Keratinocyte (primary cell): ENCODE measurements around the gene PAPSS2. TPM values are rescaled to one million over a fixed set of nuclear protein-coding genes. Genes with fewer than 3 reads are reported as not detected.
A peak's percentile ranks its signal among the peaks of the same experiment; 100 is the strongest.

Experiments used
- DNase-seq: peaks from one replicate; pipeline ENCODE4 v3.0.0-alpha.2; 2011; ENCODE audit warnings: low read depth, missing footprints, low spot score
- FAIRE-seq: peaks from 2 replicates; lab custom pipeline; 2011; peaks lifted over from hg19 to GRCh38; lab: Jason Lieb, UNC
- H2AFZ ChIP-seq: 2 replicates; pipeline ENCODE4 v1.6.0; 2012; ENCODE audit warnings: low read length, control low read depth, inconsistent platforms; ENCODE audit not compliant: control insufficient read depth
- H3K27ac ChIP-seq: 2 replicates; pipeline ENCODE4 v1.5.1; 2011; ENCODE audit warnings: low read length; ENCODE audit not compliant: control insufficient read depth, insufficient read depth
- H3K27me3 ChIP-seq: 3 replicates; pipeline ENCODE4 v1.6.0; 2011; ENCODE audit warnings: low read length; ENCODE audit not compliant: control insufficient read depth, insufficient read depth; ENCODE audit errors: extremely low read depth
- H3K36me3 ChIP-seq, 2 experiments: 2 replicates in 1 of 2; 3 replicates in 1 of 2; pipeline ENCODE4 v1.5.1; 2011; ENCODE audit warnings: low read length in 2 of 2, mild to moderate bottlenecking in 1 of 2; ENCODE audit not compliant: control insufficient read depth in 2 of 2, insufficient read depth in 2 of 2; ENCODE audit errors: extremely low read depth in 1 of 2
- H3K4me1 ChIP-seq: 3 replicates; pipeline ENCODE4 v1.5.1; 2011; ENCODE audit warnings: low read length; ENCODE audit not compliant: control insufficient read depth, insufficient read depth; ENCODE audit errors: extremely low read depth
- H3K4me2 ChIP-seq: 3 replicates; pipeline ENCODE4 v1.6.0; 2011; ENCODE audit warnings: low read depth, low read length; ENCODE audit not compliant: control insufficient read depth, insufficient read depth; ENCODE audit errors: extremely low read depth
- H3K4me3 ChIP-seq, 3 experiments: fragments of 200-600 bp in 1 of 3; sonication (generic) in 1 of 3; 2 replicates in 2 of 3; 3 replicates in 1 of 3; pipeline ENCODE4 v1.5.1; 2011 to 2016; ENCODE audit warnings: low read length in 3 of 3, mild to moderate bottlenecking in 3 of 3, control low read depth in 2 of 3, inconsistent platforms in 1 of 3, low read depth in 1 of 3, mixed read lengths in 1 of 3, mixed run types in 1 of 3, moderate library complexity in 1 of 3; ENCODE audit not compliant: control insufficient read depth in 2 of 3, insufficient read depth in 2 of 3; ENCODE audit errors: extremely low read depth in 1 of 3
- H3K79me2 ChIP-seq: 2 replicates; pipeline ENCODE4 v1.6.0; 2012; ENCODE audit warnings: low read length; ENCODE audit not compliant: control insufficient read depth, insufficient read depth
- H3K9ac ChIP-seq: 3 replicates; pipeline ENCODE4 v1.6.0; 2011; ENCODE audit warnings: low read length; ENCODE audit not compliant: control insufficient read depth, insufficient read depth; ENCODE audit errors: extremely low read depth
- H3K9me1 ChIP-seq: 3 replicates; pipeline ENCODE4 v1.6.0; 2011; ENCODE audit warnings: low read length; ENCODE audit not compliant: control insufficient read depth, insufficient read depth; ENCODE audit errors: extremely low read depth
- H3K9me3 ChIP-seq: 2 replicates; pipeline ENCODE4 v1.5.1; 2012; ENCODE audit warnings: low read depth, low read length; ENCODE audit not compliant: control insufficient read depth
- H4K20me1 ChIP-seq: 3 replicates; pipeline ENCODE4 v1.6.0; 2011; ENCODE audit warnings: low read length; ENCODE audit not compliant: control insufficient read depth, insufficient read depth; ENCODE audit errors: extremely low read depth
- CTCF ChIP-seq, 3 experiments: IDR thresholded peaks in 1 of 3; conservative IDR thresholded peaks in 1 of 3; optimal IDR thresholded peaks in 1 of 3; 2 replicates in 2 of 3; 3 replicates in 1 of 3; pipeline versions ENCODE3 to v1.5.1; 2011; ENCODE audit warnings: low read length in 3 of 3, mild to moderate bottlenecking in 3 of 3, moderate library complexity in 2 of 3, control low read depth in 1 of 3, inconsistent platforms in 1 of 3; ENCODE audit not compliant: insufficient read depth in 2 of 3; ENCODE audit errors: extremely low read depth in 1 of 3
- EZH2 ChIP-seq: IDR thresholded peaks from one replicate; pipeline ENCODE4 v1.6.1; 2012; ENCODE audit warnings: inconsistent platforms, mild to moderate bottlenecking, low read length, moderate library complexity
- dilution Hi-C: fragments of 300-500 bp; cut with MboI; formaldehyde crosslinking; loops from one replicate; pipeline ENCODE4 v1.7.0; 2020; ENCODE audit warnings: low sequenced_read_pairs; ENCODE audit not compliant: extremely low pct_ligation_motif_present
- polyA plus RNA-seq, 5 experiments: library from polyadenylated mRNA; depleted of rRNA in 3 of 5; stranded (reverse) in 3 of 5; stranded (forward) in 1 of 5; unstranded in 1 of 5; fragments of >200 nt; gene quantifications; 1 replicate in 1 of 5; 2 replicates in 3 of 5; 3 replicates in 1 of 5; pipeline versions ENCODE4 v1.2.1 to v1.2.3, GENCODE V29; 2011 to 2012; ENCODE audit warnings: missing spikeins in 2 of 5, low read depth in 1 of 5, low replicate concordance in 1 of 5

The PAPSS2 gene
- polyA plus RNA-seq, 1 donor (not counting 4 experiments of a cell fraction or from before 2014, with no cell fraction given), result 1.1 TPM

DNA sequence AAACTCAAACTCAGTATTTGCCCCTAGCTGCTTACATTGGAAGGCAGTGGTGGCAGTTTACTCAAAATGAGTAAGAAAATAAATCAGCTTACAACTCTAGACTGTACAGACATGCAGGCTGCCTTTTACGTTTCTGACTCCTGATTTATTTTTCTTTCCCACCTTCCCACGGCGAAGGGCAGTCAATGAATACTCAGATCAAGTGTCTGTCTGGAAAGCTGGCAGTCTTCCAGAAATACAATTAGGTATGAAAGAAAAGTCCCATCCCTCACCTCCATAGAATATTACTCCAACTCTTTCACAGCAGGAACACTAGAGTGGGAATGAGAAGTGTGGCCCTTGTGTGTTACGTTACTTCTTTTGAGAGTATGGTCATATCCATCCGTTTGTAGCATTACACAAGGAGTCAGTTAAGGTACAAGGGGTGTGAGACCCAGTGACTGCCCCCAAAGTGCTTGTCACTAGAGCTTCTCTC, 1.3 kb upstream of the PAPSS2 start:
- Histone ChIP-seq H3K9ac (no peak overlapping the region), H3K4me1 (peaks cover 2% of the 10 kb centered on the region), H3K79me2 (no peaks in the 10 kb centered on the region), H3K4me2 (no peak overlapping the region), H3K27ac (no peak overlapping the region), H2AFZ (no peak overlapping the region), H4K20me1 (no peaks in the 10 kb centered on the region), H3K27me3 (peaks cover 3% of the 10 kb centered on the region), H3K9me1 (no peaks in the 10 kb centered on the region), H3K9me3 (no peaks in the 10 kb centered on the region), H3K36me3 (no peaks in the 10 kb centered on the region), H3K4me3 (no peak overlapping the region)
- dilution Hi-C loops, result loop anchor here (5.0 kb wide), 1 partner anchor 74 kb away; no protein-coding TSS in a partner anchor
- TF ChIP-seq CTCF (optimal IDR thresholded peaks at IDR 0.05 in 1 of 3, IDR thresholded peaks at IDR 0.05 in 1 of 3, conservative IDR thresholded peaks at IDR 0.05 in 1 of 3; ENCODE audit: extremely low read depth in 1 of 3, insufficient read depth in 2 of 3, low read length in 3 of 3), result no peak
- no peak for TF ChIP-seq EZH2
- DNase-seq (no peak), FAIRE-seq (no peak)

DNA sequence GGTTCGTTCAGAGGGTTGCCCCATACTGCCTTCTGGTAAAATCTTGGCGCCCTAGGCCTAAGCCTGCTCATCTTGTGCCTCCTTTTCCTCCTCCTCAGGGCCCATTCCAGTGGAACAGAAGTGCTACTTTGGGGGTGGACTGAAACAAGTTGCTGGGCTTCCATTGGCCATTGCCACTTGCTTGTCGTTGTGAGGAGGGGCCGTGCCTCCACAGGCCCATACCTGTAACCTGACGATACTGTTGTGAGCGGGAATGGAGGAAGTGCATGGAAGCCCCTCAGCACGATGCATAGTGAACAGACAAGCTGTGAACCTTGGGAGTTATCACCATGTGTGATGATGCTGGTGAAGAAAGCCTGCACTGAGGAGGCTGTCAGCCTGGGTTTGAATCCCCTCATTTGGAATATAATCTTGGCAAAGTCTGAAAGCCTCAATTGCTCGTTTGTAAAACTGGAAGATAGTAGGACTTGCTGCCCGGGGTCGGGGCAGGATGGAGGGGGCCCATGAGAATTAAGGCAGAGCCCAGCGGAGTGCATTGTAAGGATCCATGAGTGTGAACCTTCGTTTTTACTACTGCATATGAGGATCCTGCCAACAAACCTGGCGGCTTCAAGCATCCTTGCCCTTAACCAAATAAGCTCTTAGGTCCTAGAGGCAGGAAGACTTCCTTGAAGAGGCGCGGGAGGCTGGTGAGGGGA, 671 bp upstream of the PAPSS2 start:
- H3K36me3 ChIP-seq, result no peaks in the 10 kb centered on the region
- H3K27ac ChIP-seq, result no peak overlapping the region
- H2AFZ ChIP-seq, result no peak overlapping the region
- no peaks in the 10 kb centered on the region for H4K20me1 ChIP-seq
- H3K4me3 ChIP-seq, result peak overlapping the region in 1 of 3 experiments; percentile 49
- H3K4me2 ChIP-seq, result peak overlapping the region; percentile 35
- peaks cover 2% of the 10 kb centered on the region for H3K4me1 ChIP-seq
- H3K9ac ChIP-seq, result no peak overlapping the region
- no peaks in the 10 kb centered on the region for H3K9me3 ChIP-seq
- dilution Hi-C loops, result loop anchor here (5.0 kb wide), 1 partner anchor 73 kb away; no protein-coding TSS in a partner anchor
- H3K27me3 ChIP-seq, result peaks cover 3% of the 10 kb centered on the region
- TF ChIP-seq CTCF (optimal IDR thresholded peaks at IDR 0.05 in 1 of 3, IDR thresholded peaks at IDR 0.05 in 1 of 3, conservative IDR thresholded peaks at IDR 0.05 in 1 of 3; ENCODE audit: extremely low read depth in 1 of 3, insufficient read depth in 2 of 3, low read length in 3 of 3) (no peak), EZH2 (no peak)
- DNase-seq, result no peak
- FAIRE-seq, result no peak
- H3K9me1 ChIP-seq, result no peaks in the 10 kb centered on the region
- H3K79me2 ChIP-seq, result no peaks in the 10 kb centered on the region
